Chondrocyte (in vitro differentiated cells): ENCODE measurements around the gene NR5A1. TPM values are rescaled to one million over a fixed set of nuclear protein-coding genes. Genes with fewer than 3 reads are reported as not detected.

Experiments
- DNase-seq: peaks from one replicate; pipeline ENCODE4 v3.0.0; 2021; ENCODE audit warnings: mixed read lengths, low spot score
- H3K27ac Mint-ChIP-seq: one replicate; pipeline ENCODE4 v1.8.0; 2021; ENCODE audit warnings: mild to moderate bottlenecking, moderate library complexity, mixed read lengths; ENCODE audit not compliant: unreplicated experiment
- H3K27me3 Mint-ChIP-seq: 2 replicates; pipeline ENCODE4 v1.8.0; 2021; ENCODE audit warnings: low read depth, mixed read lengths
- H3K36me3 Mint-ChIP-seq: 2 replicates; pipeline ENCODE4 v1.8.0; 2021; ENCODE audit warnings: low read depth, mixed read lengths
- H3K4me1 Mint-ChIP-seq: 2 replicates; pipeline ENCODE4 v1.8.0; 2021; ENCODE audit warnings: low read depth, mild to moderate bottlenecking, mixed read lengths
- H3K4me3 Mint-ChIP-seq: one replicate; pipeline ENCODE4 v1.8.0; 2021; ENCODE audit warnings: mild to moderate bottlenecking, moderate library complexity, mixed read lengths; ENCODE audit not compliant: unreplicated experiment
- H3K9me3 Mint-ChIP-seq: 2 replicates; pipeline ENCODE4 v1.8.0; 2021; ENCODE audit warnings: low read depth, mixed read lengths
- CTCF ChIP-seq: fragments of 200-600 bp; sonication (generic); IDR thresholded peaks from 2 replicates; pipeline ENCODE4 v1.5.0; 2021; ENCODE audit warnings: antibody characterized with exemption, mild to moderate bottlenecking, moderate library complexity
- total RNA-seq: library from RNA; stranded (reverse); gene quantifications from 3 replicates; pipeline ENCODE4 v1.2.1, GENCODE V29; 2021

NR5A1 gene
- total RNA-seq, 1 donor from 2014 or later = not detected

DNA sequence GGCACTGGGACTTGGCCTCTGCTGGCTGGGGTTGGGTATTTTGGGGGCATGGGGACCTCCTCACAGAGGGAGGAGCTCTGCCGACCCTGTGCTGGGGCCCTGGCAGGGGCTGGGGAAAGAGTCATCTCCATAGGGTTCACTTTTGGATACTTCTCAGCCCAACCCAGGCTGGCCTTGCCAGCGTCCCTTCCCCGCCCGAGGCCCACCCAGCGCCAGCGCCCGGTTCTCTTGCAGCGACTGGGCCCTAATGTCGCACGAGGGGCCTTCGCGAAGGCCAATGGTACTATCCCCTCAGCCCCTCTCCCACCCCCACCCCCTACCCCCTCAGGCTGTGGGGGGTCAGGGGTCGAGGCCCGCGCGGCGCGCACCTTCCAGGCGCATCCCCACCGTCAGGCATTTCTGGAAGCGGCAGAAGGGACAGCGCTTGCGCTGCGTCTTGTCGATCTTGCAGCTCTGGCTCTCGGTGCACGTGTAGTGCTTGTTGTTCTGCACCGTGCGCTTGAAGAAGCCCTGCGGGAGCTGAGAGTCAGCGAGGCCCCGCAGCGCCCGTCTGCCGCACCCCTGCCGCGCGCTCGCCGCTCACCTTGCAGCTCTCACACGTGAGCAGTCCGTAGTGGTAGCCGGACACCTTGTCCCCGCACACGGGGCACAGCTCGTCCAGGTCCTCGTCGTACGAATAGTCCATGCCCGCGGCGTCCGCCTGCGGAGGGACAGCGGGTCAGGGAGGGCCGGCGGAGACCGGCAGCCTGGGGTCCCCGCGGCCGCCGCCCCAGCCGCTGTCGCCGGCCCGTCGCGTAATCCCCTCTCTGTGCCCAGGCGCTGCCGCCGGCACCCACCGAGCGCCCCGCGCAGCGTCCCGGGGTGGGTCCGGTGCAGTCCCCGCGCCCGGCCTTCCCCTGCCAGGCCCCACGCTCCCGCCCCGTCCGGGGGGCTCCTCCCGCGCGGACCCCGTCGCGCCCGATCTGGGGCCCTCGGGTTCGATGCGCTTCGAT lies 4.2 kb downstream of the NR5A1 start:
- Mint-ChIP-seq H3K36me3 (peaks cover 2% of the 10 kb centered on the region), H3K4me1 (peaks cover 5% of the 10 kb centered on the region), H3K27ac (no peak overlapping the region), H3K4me3 (no peak overlapping the region), H3K9me3 (no peaks in the 10 kb centered on the region), H3K27me3 (peaks cover 41% of the 10 kb centered on the region)
- no peak for TF ChIP-seq CTCF
- DNase-seq = peak; percentile 72

DNA sequence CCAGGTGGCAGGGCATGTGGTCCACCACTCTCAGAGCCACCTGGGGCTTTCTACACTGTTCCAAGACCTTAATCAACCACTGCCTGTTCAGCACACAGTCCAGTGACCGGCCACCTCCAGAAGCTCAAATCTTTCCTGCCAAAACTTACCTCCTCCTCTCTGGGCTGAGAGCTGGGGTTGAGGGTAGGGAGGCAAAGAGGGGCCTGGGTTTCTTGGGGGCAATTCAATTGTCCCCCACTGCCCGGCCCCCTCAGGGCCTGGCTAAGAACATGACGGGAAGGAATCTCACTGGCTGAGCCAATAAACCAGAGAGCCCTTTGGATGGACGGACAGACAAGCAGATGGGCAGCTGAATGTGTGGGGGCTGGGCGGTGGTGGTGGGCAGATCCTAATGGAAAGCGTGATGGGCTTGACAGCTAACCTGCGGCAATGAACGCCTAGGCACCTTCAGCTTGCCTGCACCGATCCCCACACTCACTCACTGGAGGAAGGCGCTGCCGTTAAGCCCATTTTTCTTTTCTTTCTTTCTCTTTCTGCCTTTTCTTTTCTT lies 5.4 kb downstream of the NR5A1 start:
- Mint-ChIP-seq H3K27me3 (peaks cover 44% of the 10 kb centered on the region), H3K36me3 (peaks cover 2% of the 10 kb centered on the region), H3K9me3 (no peaks in the 10 kb centered on the region), H3K4me1 (peaks cover 5% of the 10 kb centered on the region), H3K27ac (no peak overlapping the region), H3K4me3 (no peak overlapping the region)
- DNase-seq = peak; percentile 40
- no peak for TF ChIP-seq CTCF

DNA sequence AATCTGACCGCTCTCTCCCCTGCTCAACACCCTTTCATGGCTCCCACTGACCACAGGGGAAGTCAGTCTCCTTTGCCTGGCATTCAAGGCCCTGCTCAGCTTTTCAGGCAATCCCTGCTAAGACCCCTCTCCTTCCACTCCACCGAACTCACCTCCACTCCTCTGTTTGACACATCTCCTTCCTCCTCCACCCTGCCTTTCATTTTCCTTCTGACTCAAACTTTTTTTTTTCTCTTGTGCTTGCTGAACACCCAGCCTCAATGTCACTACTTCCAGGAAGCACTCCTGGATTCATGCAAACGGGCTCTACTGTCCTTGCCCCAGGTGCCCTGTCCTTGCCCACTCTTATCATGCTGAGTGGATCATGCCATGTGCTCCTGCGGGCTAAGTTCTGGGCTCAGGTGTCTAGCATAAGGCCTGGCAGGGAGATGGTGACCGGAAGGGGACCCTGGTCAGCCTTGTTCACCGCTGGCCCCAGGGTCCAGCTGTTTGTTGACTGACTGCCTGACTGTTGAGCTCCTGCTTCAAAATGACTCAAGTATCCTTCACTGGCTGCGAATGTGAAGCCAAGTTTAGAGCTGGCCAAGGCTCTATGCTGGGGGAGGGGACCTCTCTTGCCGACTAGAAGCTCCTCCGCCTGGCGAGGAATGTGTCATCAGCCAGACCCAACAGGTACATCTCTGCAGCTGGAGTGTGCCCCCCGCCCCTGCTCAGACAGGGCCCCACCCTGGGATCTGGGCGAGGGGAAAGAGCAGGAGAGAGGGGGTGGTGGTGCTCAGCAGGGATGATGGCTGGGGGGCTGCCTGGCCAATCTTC lies 6.2 kb downstream of the NR5A1 start:
- peaks cover 2% of the 10 kb centered on the region for H3K36me3 Mint-ChIP-seq
- H3K4me3 Mint-ChIP-seq = no peak overlapping the region
- H3K4me1 Mint-ChIP-seq = peaks cover 5% of the 10 kb centered on the region
- peaks cover 45% of the 10 kb centered on the region for H3K27me3 Mint-ChIP-seq
- H3K9me3 Mint-ChIP-seq = no peaks in the 10 kb centered on the region
- DNase-seq = peak; percentile 46
- no peak overlapping the region for H3K27ac Mint-ChIP-seq
- no peak for TF ChIP-seq CTCF

DNA sequence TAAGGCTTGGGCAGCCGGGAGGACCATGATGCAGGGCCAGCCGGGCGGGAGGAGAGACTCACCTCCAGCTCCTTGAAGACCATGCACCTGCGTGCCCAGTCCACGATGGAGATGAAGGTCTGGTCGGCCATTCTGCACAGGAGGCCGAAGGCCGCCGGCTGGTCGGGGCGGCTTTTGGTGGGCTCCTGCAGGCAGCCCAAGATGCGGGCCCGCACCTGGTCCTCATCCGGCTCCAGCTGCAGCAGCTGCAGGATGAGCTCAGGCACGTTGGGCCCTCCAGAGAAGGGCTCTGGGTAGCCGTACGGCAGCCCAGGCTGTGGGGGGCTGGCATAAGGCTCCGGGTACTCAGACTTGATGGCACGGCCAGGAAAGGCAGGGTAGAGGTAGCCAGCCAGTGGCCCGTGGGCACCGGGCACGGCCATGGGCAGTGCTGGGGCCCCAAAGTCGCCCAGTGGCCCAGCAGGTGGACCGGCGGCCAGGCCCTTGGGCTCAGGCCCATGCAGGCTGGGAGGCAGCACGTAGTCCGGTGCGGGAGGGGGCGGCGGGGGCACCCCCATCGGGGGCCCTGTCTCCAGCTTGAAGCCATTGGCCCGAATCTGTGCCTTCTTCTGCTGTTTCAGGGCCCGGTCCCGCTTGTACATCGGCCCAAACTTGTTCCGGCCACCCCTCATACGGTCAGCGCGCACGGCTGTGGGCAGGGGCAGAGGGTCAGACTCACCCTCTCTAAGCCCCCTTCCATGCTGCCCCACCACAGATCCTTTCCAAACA lies 7.0 kb downstream of the NR5A1 start:
- Mint-ChIP-seq H3K27me3 (peaks cover 45% of the 10 kb centered on the region), H3K36me3 (peaks cover 2% of the 10 kb centered on the region), H3K4me3 (no peak overlapping the region), H3K27ac (no peak overlapping the region), H3K9me3 (no peaks in the 10 kb centered on the region), H3K4me1 (peaks cover 5% of the 10 kb centered on the region)
- no peak for TF ChIP-seq CTCF
- DNase-seq = peak; percentile 86
